GM23248 (cell line): ENCODE data around the gene ARFGAP1.

Experiments used
- EZH2 ChIP-seq: fragments of 200-600 bp; sonication (generic); IDR thresholded peaks from 2 replicates; pipeline ENCODE4 v1.6.1; 2018; ENCODE audit warnings: antibody characterized with exemption, mild to moderate bottlenecking; ENCODE audit not compliant: insufficient read depth, poor library complexity, severe bottlenecking
- EZH2phosphoT487 ChIP-seq: fragments of 200-600 bp; sonication (generic); IDR thresholded peaks from 2 replicates; pipeline ENCODE4 v1.6.1; 2018; ENCODE audit warnings: antibody characterized with exemption, moderate library complexity, mild to moderate bottlenecking, low read depth; ENCODE audit not compliant: insufficient read depth

- TF ChIP-seq EZH2 (no peak), EZH2phosphoT487 (no peak)
These were observed 35.8 kb downstream of the ARFGAP1 start for GRCh38 chr20:63308218-63308911.
